Inflammatory macrophage (primary cell): ENCODE results near the gene TMX3.

Experiments used
- DNase-seq, 2 donors: peaks; one replicate each; pipeline ENCODE4 v3.0.0-alpha.2; 2020 to 2022
- total RNA-seq, 18 experiments: gene quantifications; one replicate each; lab custom pipeline; 2026; ENCODE audit warnings: mixed read lengths in 6 of 18, inconsistent platforms in 2 of 18; lab: John Stamatoyannopoulos, UW

The TMX3 gene, protein sequence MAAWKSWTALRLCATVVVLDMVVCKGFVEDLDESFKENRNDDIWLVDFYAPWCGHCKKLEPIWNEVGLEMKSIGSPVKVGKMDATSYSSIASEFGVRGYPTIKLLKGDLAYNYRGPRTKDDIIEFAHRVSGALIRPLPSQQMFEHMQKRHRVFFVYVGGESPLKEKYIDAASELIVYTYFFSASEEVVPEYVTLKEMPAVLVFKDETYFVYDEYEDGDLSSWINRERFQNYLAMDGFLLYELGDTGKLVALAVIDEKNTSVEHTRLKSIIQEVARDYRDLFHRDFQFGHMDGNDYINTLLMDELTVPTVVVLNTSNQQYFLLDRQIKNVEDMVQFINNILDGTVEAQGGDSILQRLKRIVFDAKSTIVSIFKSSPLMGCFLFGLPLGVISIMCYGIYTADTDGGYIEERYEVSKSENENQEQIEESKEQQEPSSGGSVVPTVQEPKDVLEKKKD
- 53.6 to 209 (median 127) reads per million in 18 experiments for total RNA-seq

DNA sequence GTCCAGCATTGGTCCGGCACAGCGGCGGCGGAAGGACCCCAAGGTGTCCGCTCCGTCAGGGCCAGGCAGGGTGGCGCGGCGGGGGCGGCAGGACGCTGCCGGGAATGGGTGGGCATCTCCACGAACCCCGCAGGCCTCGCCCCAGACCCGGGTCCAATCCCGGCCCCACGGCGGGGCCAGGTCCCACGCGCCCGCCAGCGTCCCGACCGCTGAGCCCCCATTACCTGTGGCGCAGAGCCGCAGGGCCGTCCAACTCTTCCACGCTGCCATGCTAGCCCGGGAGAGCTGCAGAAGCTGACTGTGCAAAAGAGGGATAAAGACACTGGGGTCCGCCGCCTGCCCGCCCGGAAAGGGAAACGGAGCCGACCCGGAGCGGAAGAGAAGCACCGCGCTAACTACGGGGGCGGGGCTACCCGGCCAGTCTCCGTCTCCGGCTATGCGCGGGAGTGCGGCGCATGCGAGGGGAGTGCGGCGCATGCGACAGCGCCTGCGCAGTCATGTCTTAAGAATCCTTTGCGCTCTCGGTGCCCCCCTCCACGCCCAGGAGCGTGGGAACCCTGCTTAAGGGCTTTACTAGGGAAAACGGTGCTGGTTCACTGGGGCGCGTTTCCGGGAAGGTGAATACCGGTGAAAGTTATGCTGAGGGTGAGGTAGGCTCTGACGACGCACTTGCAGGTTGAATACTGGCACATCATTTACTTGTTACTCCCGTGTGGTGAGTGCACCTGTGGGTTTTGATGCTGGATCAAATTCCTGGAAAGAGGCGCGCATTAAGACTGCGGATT lies at the start of gene TMX3:
Gene TMX3 (minus strand): TSS at position 397 of the 785 bp plus-strand sequence. CDS start 127 bp downstream, at position 270.
- peak; percentile 94 to 96 for DNase-seq

- no peak for DNase-seq
Observed at GRCh38 chr18:68764016-68764415, 49.1 kb upstream of the TMX3 start.

DNA sequence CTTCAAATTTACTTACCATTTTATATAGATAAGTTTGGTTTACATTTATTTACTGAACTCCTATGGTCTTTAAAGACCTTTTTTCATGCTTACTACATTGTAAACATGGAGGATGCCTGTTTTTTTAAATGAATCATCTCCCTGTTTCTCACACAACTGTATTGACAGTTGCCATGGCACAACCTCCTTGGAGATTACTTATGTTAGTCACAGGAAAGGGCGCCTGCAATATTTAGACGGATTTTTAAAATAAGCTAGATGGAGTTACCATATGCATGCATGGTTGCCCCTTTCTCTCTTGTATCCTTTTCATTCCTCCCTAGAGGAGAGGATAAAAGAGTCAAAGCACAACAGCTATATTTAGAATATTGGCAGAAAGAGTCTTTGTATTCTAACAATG lies 48.2 kb upstream of the TMX3 start:
- no peak for DNase-seq

GRCh38 chr18:68759308-68759707 lies 44.4 kb upstream of the TMX3 start:
- DNase-seq: no peak

DNA sequence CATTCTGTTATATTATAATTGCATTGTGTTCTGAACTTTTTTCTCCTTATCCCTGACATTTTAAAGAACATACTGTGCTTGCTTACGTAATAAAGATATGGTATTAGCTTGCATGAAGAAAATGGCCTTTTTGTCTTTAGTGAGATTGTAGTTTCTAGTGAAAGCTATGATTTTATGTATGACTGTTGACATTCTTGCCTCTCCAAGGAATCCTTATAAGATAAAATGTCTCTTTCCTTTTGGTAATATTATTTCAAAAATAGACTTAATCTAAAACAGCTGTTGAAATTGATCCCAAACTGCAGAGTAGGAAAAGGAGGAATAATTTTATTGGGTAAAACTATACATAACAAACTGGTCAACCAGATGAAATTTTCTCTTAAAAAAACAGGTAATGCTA lies 42.2 kb upstream of the TMX3 start:
- no peak for DNase-seq

DNA sequence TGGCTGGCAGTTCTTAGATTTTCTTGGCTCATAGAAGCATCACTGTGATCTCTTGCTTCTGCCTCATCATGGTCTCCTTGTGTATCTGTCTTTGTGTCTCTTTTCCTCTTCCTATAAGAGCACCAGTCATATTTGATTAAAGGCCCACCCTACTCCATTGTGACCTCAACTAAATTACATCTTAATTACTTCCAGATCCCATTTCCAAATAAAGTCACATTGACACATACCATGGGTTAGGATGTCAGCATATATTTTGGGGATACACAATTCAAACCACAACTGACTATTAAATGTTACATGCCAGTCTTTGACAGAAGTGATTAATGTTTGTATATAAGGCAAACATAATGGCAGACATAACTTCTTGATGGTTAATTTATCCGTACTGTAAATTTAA lies 27.3 kb upstream of the TMX3 start:
- no peak for DNase-seq

DNA sequence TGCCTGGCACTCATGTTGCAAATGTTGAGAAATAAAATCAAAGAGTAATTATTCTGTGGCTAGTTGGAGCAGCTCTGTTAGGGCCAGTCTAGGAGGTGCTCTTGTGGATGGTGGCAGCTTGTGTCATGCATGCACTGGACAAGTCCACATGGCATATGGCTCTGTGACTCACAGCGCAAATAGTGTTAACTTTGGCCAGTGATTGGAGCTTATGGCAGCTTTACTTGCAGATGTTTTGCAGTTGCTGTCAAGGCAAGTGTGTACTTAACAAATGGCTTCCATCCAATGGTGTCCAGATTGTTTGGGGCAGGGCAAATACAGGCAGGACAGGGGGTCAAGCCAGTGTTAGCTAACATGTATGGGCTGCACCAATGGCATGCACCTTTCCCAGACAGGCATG lies 26.1 kb upstream of the TMX3 start:
- no peak for DNase-seq

- no peak for DNase-seq
Observed at GRCh38 chr18:68739462-68739861, 24.6 kb upstream of the TMX3 start.

GRCh38 chr18:68738564-68738963 lies 23.7 kb upstream of the TMX3 start:
- DNase-seq: no peak

DNA sequence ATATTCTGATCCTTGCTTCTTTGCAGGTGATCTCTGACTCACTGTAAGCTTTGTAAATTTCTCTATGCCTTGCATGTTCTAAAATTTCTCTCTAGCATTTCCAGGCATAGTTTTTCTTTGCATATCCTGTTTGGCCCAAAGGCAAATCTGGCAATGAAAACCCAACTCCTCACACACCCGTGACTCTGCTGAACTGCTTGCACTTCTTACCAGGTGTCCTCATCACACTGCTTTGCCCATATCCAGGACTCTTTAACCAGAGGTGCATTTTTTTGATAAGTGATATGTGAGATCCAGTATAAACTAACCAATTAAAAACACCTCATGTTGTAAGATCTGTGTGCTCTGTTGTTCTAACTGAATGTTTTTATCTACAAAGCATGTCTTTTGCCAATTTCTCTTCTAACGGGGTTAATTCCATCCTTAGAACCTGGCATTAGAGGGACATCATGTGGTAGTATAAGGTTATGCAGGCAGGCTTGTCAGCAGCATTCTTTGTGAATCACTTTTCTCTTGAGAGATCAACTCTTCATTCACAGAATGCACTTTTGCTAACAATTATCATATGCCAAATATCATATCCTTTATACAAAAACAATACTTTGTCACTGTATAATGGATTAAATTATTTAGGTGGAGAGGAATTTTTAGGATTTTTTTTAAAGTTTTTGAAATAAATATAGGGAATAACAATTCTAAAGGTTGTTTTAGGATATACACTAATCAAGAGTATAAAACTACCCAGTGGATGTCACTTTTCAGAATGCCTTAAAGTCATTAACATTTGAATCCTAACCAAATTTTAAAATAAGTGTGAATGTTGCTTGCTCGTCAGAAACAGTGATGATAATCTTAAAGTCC lies 20.8 kb upstream of the TMX3 start:
- DNase-seq: peak; percentile 54 to 72

DNA sequence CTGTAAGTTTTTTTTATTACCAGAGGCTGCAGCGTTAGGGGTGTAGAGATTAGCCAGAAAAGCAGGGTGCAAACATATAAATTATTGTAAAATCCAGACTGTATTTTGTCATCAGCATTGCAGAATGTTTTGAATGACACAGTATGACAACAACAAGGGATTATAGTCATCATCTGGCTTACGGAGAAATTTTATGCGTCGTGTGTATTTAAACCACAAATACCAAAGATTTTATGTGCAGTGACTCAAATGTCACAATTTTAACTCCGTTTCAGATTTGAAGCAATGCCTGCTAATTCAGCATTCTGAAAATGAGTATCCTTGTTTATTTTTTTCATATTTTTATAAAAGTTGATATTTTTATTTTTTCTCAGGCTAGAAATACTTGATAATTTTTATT lies 19.4 kb upstream of the TMX3 start:
- DNase-seq: no peak

- DNase-seq: no peak
Observed at GRCh38 chr18:68733707-68734106, 18.8 kb upstream of the TMX3 start.

- DNase-seq: peak; percentile 32 to 51
Observed at GRCh38 chr18:68728081-68728700, 13.3 kb upstream of the TMX3 start.

GRCh38 chr18:68727506-68727905 lies 12.6 kb upstream of the TMX3 start:
- no peak for DNase-seq

GRCh38 chr18:68725346-68725745 lies 10.4 kb upstream of the TMX3 start:
- no peak for DNase-seq

GRCh38 chr18:68724021-68724420 lies 9.1 kb upstream of the TMX3 start:
- DNase-seq: no peak

DNA sequence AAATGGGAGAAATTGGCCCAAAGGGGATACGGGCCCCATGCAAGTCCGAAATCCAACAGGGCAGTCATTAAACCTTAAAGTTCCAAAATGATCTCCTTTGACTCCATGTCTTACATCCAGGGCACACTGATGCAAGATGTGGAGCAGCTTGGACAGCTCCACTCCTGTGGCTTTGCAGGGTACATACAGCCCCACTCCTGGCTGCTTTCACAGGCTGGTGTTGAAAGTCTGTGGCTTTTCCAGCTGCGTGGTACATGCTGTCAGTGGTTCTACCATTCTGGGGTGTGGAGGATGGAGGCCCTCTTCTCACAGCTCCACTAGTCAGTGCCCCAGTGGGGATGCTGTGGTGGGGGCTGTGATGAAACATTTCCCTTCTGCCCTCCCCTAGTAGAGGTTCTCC lies 8.6 kb upstream of the TMX3 start:
- no peak for DNase-seq

GRCh38 chr18:68722821-68723220 lies 7.9 kb upstream of the TMX3 start:
- peak; percentile 20 to 39 for DNase-seq

DNA sequence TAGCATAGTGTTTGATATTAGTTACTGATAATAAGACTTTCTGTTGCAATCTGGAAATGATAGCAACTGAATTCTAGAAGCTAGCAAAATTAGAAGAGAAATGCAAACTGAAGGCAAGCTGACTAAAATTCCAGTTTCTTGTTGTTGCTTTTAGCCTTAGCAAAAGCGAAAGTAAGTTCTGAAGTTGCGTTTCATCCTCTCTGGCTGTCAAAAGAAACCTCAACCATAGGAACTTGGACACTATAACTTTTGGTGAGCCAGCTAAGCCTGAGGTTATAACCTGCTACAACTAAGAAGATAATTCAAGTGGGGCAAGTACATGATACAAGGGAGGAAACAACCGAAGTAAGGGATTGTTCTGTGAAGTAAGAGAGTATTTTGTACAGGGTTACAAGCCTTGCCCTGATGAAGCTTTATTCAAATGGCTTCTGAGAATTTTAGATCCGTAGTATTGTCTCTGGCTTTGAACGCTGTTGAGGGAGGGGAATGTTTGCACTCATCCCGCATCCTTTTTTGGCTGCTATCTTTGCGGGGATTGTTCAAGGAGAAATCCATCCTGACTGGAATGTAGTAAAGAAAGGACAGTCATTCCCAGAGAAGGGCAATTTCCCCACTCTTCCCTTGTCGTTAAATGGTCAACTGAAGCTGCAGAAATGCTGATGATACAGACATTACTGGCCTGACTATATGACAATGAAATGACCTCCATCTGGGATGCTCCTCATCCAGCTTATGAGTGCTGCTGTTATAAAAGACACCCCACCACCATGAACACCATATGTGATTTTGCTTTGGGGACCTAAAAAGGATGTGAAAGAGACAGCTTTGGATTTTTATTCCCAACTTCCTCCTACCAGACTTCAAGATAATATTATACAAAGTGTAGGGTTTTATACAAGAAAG lies 7.0 kb upstream of the TMX3 start:
- peak in 1 of 2 donors; percentile 27 for DNase-seq

- DNase-seq: peak in 1 of 2 donors; percentile 30
Observed at GRCh38 chr18:68714366-68714711, 569 bp downstream of the TMX3 start.

- no peak for DNase-seq
Observed at GRCh38 chr18:68713796-68714195, 1.1 kb downstream of the TMX3 start.
